UCSD-AML1 (cell line): ENCODE results near the gene C10orf88.

Source experiments
- DNase-seq: peaks from one replicate; lab custom pipeline; 2025; ENCODE audit not compliant: unreplicated experiment; lab: John Stamatoyannopoulos, UW

The C10orf88 gene

GRCh38 chr10:122953902-122954730, at the start of gene C10orf88:
Gene C10orf88 (minus strand): TSS chr10:122954227. CDS start chr10:122954178, 49 bp downstream.
- DNase-seq = peak; percentile 97

GRCh38 chr10:123001370-123001769, 47.3 kb upstream of the C10orf88 start:
- no peak for DNase-seq

GRCh38 chr10:123000155-123000554, 46.1 kb upstream of the C10orf88 start:
- DNase-seq = no peak

GRCh38 chr10:122999347-122999746, 45.3 kb upstream of the C10orf88 start:
- no peak for DNase-seq

- DNase-seq = no peak
Observed at GRCh38 chr10:122998934-122999333, 44.9 kb upstream of the C10orf88 start.

- no peak for DNase-seq
Observed at GRCh38 chr10:122998360-122998917, 44.4 kb upstream of the C10orf88 start.

GRCh38 chr10:122997864-122998263, 43.8 kb upstream of the C10orf88 start:
- DNase-seq = no peak

- DNase-seq = no peak
Observed at GRCh38 chr10:122995936-122996335, 41.9 kb upstream of the C10orf88 start.

GRCh38 chr10:122993797-122994336, 39.8 kb upstream of the C10orf88 start:
- DNase-seq = no peak

GRCh38 chr10:122992031-122992585, 38.1 kb upstream of the C10orf88 start:
- no peak for DNase-seq

- DNase-seq = no peak
Observed at GRCh38 chr10:122990278-122990677, 36.3 kb upstream of the C10orf88 start.

- no peak for DNase-seq
Observed at GRCh38 chr10:122988501-122988900, 34.5 kb upstream of the C10orf88 start.

GRCh38 chr10:122986335-122986734, 32.3 kb upstream of the C10orf88 start:
- DNase-seq = no peak

GRCh38 chr10:122984708-122985107, 30.7 kb upstream of the C10orf88 start:
- DNase-seq = no peak

- DNase-seq = no peak
Observed at GRCh38 chr10:122983898-122984297, 29.9 kb upstream of the C10orf88 start.

- DNase-seq = no peak
Observed at GRCh38 chr10:122981066-122981464, 27.0 kb upstream of the C10orf88 start.

- DNase-seq = peak; percentile 94
Observed at GRCh38 chr10:122980209-122981065, 26.4 kb upstream of the C10orf88 start, which contains the start of gene PSTK. Gene PSTK (plus strand): TSS chr10:122980401. CDS start chr10:122980480, 79 bp downstream.

- DNase-seq = no peak
Observed at GRCh38 chr10:122974543-122975064, 20.6 kb upstream of the C10orf88 start.

GRCh38 chr10:122974023-122974422, 20.0 kb upstream of the C10orf88 start:
- no peak for DNase-seq

- no peak for DNase-seq
Observed at GRCh38 chr10:122968698-122969097, 14.7 kb upstream of the C10orf88 start.

- DNase-seq = no peak
Observed at GRCh38 chr10:122966879-122967278, 12.9 kb upstream of the C10orf88 start.
